B cell (primary cell): ENCODE measurements around the gene RXFP2.

Source experiments
- EZH2 ChIP-seq: IDR thresholded peaks from 2 replicates; pipeline ENCODE4 v1.6.1; 2012; ENCODE audit warnings: borderline replicate concordance, low read depth, mild to moderate bottlenecking, moderate library complexity, low read length; ENCODE audit not compliant: insufficient read depth, poor library complexity, severe bottlenecking
- TF ChIP-seq, protein P1 (sequence below): fragments of 200-600 bp; IDR thresholded peaks from one replicate; pipeline ENCODE4 v1.8.0; 2022; ENCODE audit warnings: antibody characterized with exemption, mild to moderate bottlenecking

DNA sequence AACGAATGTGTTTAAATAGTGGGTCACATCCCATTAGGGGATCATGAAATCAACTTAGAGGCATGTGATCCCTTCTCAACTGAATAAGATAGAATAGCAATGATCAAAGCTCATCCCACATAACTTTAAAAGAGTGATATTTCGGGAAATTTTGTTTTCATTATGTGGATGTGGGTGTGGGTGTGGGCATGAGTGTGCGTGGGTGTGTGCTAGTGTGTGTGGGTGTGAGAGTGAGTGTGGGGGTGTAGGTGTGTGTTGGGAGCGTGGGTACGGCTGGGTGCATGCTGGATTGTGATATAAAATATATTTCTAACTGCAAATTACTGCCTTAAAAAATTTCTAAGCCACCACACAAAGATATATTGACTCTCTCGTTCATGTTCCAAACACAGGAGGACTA lies 15.9 kb downstream of the RXFP2 start:
- TF ChIP-seq, protein P1, sequence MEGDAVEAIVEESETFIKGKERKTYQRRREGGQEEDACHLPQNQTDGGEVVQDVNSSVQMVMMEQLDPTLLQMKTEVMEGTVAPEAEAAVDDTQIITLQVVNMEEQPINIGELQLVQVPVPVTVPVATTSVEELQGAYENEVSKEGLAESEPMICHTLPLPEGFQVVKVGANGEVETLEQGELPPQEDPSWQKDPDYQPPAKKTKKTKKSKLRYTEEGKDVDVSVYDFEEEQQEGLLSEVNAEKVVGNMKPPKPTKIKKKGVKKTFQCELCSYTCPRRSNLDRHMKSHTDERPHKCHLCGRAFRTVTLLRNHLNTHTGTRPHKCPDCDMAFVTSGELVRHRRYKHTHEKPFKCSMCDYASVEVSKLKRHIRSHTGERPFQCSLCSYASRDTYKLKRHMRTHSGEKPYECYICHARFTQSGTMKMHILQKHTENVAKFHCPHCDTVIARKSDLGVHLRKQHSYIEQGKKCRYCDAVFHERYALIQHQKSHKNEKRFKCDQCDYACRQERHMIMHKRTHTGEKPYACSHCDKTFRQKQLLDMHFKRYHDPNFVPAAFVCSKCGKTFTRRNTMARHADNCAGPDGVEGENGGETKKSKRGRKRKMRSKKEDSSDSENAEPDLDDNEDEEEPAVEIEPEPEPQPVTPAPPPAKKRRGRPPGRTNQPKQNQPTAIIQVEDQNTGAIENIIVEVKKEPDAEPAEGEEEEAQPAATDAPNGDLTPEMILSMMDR: no peak
- no peak for TF ChIP-seq EZH2
